HuH-7.5 (cell line): Measurements from ENCODE around the gene NUAK2.
"Not testable (repeated sequence)": the region's sequence is repeated elsewhere in the genome, so short reads cannot be mapped to it uniquely, and the experiment has no call there.

Experiments
- DNase-seq: peaks from one replicate; pipeline ENCODE4 v3.0.0; 2011; ENCODE audit warnings: low spot score

NUAK2 gene

GRCh38 chr1:205297546-205298177 lies 23.9 kb downstream of the NUAK2 start:
- DNase-seq = not testable (repeated sequence)

- no peak for DNase-seq
These were observed 25.4 kb downstream of the NUAK2 start for GRCh38 chr1:205296154-205296553.

GRCh38 chr1:205294934-205295333 lies 26.6 kb downstream of the NUAK2 start:
- no peak for DNase-seq

- DNase-seq = no peak
These were observed 27.2 kb downstream of the NUAK2 start for GRCh38 chr1:205294175-205294917.

- DNase-seq = no peak
These were observed 28.0 kb downstream of the NUAK2 start for GRCh38 chr1:205293350-205294074.

GRCh38 chr1:205291596-205291995 lies 29.9 kb downstream of the NUAK2 start:
- no peak for DNase-seq

GRCh38 chr1:205287767-205288559 lies 33.6 kb downstream of the NUAK2 start:
- no peak for DNase-seq

- DNase-seq = no peak
These were observed 34.5 kb downstream of the NUAK2 start for GRCh38 chr1:205287076-205287475.

- DNase-seq = no peak
These were observed 35.1 kb downstream of the NUAK2 start for GRCh38 chr1:205286335-205286950.

- no peak for DNase-seq
These were observed 36.0 kb downstream of the NUAK2 start for GRCh38 chr1:205285381-205286101.

- DNase-seq = peak; percentile 86
These were observed 37.0 kb downstream of the NUAK2 start for GRCh38 chr1:205284420-205285144.

GRCh38 chr1:205283270-205284147 lies 38.0 kb downstream of the NUAK2 start:
- DNase-seq = no peak

- DNase-seq = not testable (repeated sequence)
These were observed 40.7 kb downstream of the NUAK2 start for GRCh38 chr1:205280666-205281395.

- no peak for DNase-seq
These were observed 41.6 kb downstream of the NUAK2 start for GRCh38 chr1:205279986-205280385.

GRCh38 chr1:205276689-205277065 lies 44.9 kb downstream of the NUAK2 start:
- no peak for DNase-seq

- DNase-seq = no peak
These were observed 45.4 kb downstream of the NUAK2 start for GRCh38 chr1:205275916-205276688.

- no peak for DNase-seq
These were observed 46.4 kb downstream of the NUAK2 start for GRCh38 chr1:205275133-205275532.
